Prostate gland (tissue), 2 donors: Measurements from ENCODE around the gene WWOX. TPM values are rescaled to one million over a fixed set of nuclear protein-coding genes. Genes with fewer than 3 reads are reported as not detected.
"Not testable (repeated sequence)": the region's sequence is repeated elsewhere in the genome, so short reads cannot be mapped to it uniquely, and the experiment has no call there.

Source experiments
- DNase-seq: peaks from one replicate; pipeline ENCODE4 v3.0.0-alpha.2; 2019; ENCODE audit warnings: low spot score
- H3K27ac ChIP-seq, 2 donors: fragments of 200-600 bp; sonication (generic); 2 replicates each; pipeline ENCODE4 v1.5.1; 2017 to 2019
- H3K27me3 ChIP-seq: fragments of 200-600 bp; sonication (generic); replicated peaks from 2 replicates; pipeline ENCODE4 v1.5.1; 2019; ENCODE audit not compliant: insufficient read depth
- H3K36me3 ChIP-seq, 2 donors: fragments of 200-600 bp; sonication (generic); 1 replicate in 1 of 2; 2 replicates in 1 of 2; pipeline versions ENCODE4 v1.5.1 to v1.8.1; 2017 to 2019
- H3K4me1 ChIP-seq: fragments of 200-600 bp; sonication (generic); replicated peaks from 2 replicates; pipeline ENCODE4 v1.5.1; 2019
- H3K4me3 ChIP-seq, 2 donors: fragments of 200-600 bp; sonication (generic); 2 replicates each; pipeline ENCODE4 v1.5.1; 2017 to 2019
- H3K9me3 ChIP-seq: fragments of 200-600 bp; sonication (generic); 2 replicates; pipeline ENCODE4 v1.5.1; 2017
- CTCF ChIP-seq, 4 experiments: fragments of 200-600 bp in 2 of 4; fragments of 450-650 bp in 2 of 4; sonication (generic) in 2 of 4; IDR thresholded peaks; 1 replicate in 3 of 4; 2 replicates in 1 of 4; pipeline ENCODE4 v1.5.1; 2016 to 2019; ENCODE audit warnings: antibody characterized with exemption in 4 of 4, mild to moderate bottlenecking in 2 of 4, moderate library complexity in 2 of 4
- POLR2A ChIP-seq: fragments of 450-650 bp; IDR thresholded peaks from one replicate; pipeline ENCODE4 v1.6.1; 2016; ENCODE audit warnings: antibody characterized with exemption, mild to moderate bottlenecking
- POLR2AphosphoS5 ChIP-seq: sonication (generic); formaldehyde crosslinking; IDR thresholded peaks from one replicate; pipeline ENCODE4 v1.6.1; 2017; ENCODE audit warnings: antibody characterized with exemption
- WGBS: methylation state at CpG from one replicate; pipeline ENCODE4 v1.1.5; 2018; 5-methylcytosine and 5-hydroxymethylcytosine counted together
- intact Hi-C: fragments of 100-400 bp; cut with DNase I; formaldehyde crosslinking; loops from one replicate; pipeline ENCODE4 v1.14.2; 2022
- total RNA-seq, 2 donors: library from RNA; depleted of rRNA; stranded (reverse); fragments of >200 nt; gene quantifications; one replicate each; pipeline ENCODE4 v1.1.0, GENCODE V29; 2016

WWOX gene
- total RNA-seq, 2 donors from 2014 or later, result 93.2 to 99.4 TPM

DNA sequence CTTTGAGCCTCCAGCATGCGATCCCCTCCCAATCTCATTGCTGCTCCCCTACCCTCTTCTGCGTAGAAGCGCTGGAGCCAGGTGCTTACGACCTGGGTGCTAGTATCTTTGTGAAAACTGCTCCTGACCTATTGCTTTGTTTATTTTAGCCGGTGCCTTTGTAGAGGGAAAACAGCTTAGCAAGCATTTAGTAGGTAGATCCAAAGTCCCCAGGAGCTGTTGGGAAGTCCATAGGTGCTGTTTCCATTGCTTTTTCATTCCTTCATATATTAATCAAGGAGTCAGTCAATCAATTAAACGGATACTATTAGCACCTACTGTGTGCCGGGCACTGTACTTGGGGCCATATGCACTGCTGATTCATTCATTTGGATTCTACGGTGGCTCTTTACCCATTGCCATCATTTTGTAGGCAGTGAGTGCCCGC, 497.6 kb downstream of the WWOX start:
- 89% methylated on average over 9 of the region's 9 CpGs for WGBS
- intact Hi-C loops, result no loop called here
- TF ChIP-seq POLR2A (no peak), POLR2AphosphoS5 (no peak), CTCF (IDR thresholded peaks at IDR 0.05) (no peak)
- Histone ChIP-seq H3K9me3 (no peaks in the 10 kb centered on the region), H3K27me3 (no peaks in the 10 kb centered on the region), H3K36me3 (no peaks in the 10 kb centered on the region), H3K4me3 (no peak overlapping the region), H3K4me1 (no peaks in the 10 kb centered on the region), H3K27ac (no peak overlapping the region)
- no peak for DNase-seq

DNA sequence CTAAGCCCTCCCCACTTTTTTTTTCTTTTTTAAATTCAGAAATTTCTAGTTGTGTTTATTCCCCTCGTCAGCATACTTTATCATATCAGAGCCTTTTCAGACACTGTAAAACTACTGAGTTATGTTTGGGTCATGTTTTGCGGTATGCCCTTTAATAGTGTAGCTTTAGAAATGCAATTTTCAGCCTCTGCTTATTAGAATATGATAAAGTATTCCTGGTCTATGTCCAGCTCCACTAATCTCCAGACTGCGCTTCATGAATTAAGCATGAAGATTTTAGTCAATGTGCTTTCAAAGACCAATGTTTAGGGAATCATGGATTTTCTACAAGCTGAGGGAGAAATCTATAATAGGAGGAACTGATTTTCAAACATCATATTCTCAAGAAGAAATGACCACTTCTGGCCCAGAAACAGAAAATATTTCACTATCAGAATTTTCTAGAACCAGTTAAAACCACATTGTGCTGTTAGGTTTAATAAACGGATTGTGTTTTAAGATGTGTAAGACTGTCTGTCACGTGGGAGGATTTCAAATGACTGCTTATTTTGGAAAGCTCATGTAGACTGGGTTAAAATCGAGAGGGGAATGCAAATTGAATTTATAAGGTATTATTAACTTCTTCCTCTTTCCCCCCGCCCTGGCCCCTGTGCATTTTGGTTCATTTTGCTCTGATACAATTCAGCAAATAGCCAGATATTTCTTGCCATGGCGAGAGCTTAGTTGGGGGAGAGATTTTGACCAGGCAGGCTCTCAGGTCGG, 498.5 kb downstream of the WWOX start:
- H3K27me3 ChIP-seq, result no peaks in the 10 kb centered on the region
- TF ChIP-seq POLR2AphosphoS5, result no peak
- TF ChIP-seq CTCF (IDR thresholded peaks at IDR 0.05), result no peak
- no peak for TF ChIP-seq POLR2A
- no peak for DNase-seq
- WGBS, result 93% methylated on average over 9 of the region's 9 CpGs
- intact Hi-C loops, result no loop called here
- H3K4me3 ChIP-seq, result no peak overlapping the region
- no peaks in the 10 kb centered on the region for H3K4me1 ChIP-seq
- H3K9me3 ChIP-seq, result no peaks in the 10 kb centered on the region
- H3K36me3 ChIP-seq, result no peaks in the 10 kb centered on the region
- no peak overlapping the region for H3K27ac ChIP-seq

GRCh38 chr16:78599271-78599670, 499.8 kb downstream of the WWOX start:
- WGBS, result 100% methylated on average over 4 of the region's 4 CpGs
- no peak for DNase-seq
- H3K27me3 ChIP-seq, result no peaks in the 10 kb centered on the region

GRCh38 chr16:78604423-78605062, 505.1 kb downstream of the WWOX start:
- H3K9me3 ChIP-seq, H3K4me3 ChIP-seq, H3K27me3 ChIP-seq, H3K4me1 ChIP-seq, DNase-seq, H3K36me3 ChIP-seq, H3K27ac ChIP-seq, intact Hi-C loops: not testable (repeated sequence)
- 92% methylated on average over 2 of the region's 2 CpGs for WGBS

More at GRCh38 chr16:78599271-78599670, 499.8 kb downstream of the WWOX start:
- Histone ChIP-seq H3K4me3 (no peak overlapping the region), H3K36me3 (no peaks in the 10 kb centered on the region), H3K9me3 (no peaks in the 10 kb centered on the region), H3K4me1 (no peaks in the 10 kb centered on the region), H3K27ac (no peak overlapping the region)
- TF ChIP-seq POLR2A (no peak), POLR2AphosphoS5 (no peak), CTCF (IDR thresholded peaks at IDR 0.05) (no peak)
- intact Hi-C loops, result no loop called here

DNA sequence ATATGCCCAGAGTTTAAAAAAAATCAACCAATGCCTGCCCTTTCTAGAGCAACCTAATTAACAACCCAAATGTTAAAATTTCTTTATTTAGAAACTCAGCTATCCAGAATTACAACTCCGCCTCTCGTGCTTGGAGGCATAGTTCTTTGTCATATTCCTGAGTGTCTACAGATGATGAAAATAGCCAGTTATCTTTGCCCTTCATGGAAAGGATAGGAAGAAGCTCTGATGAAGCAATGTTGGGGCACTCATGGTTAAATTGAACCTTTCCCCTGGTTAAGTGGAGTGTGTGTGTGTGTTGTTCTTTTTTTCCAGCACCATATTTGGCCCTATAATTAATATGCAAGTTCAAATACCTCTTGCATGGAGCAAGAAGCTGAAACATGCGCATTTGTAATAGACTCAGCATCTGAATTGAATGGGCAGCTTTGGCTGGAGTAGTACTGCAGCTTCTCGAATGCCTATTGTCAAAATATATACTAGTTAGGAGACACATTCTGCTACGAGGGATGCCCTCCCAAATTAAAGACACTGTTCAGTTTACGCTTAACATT, 506.2 kb downstream of the WWOX start:
- TF ChIP-seq POLR2AphosphoS5 (no peak), CTCF (IDR thresholded peaks at IDR 0.05) (no peak), POLR2A (no peak)
- Histone ChIP-seq H3K4me3 (no peak overlapping the region), H3K27me3 (no peaks in the 10 kb centered on the region), H3K27ac (no peak overlapping the region), H3K9me3 (no peaks in the 10 kb centered on the region), H3K4me1 (no peaks in the 10 kb centered on the region), H3K36me3 (no peaks in the 10 kb centered on the region)
- WGBS, result 93% methylated on average over 6 of the region's 6 CpGs
- no peak for DNase-seq
- intact Hi-C loops, result no loop called here
